OCI-LY3 (cell line): ENCODE measurements around the gene PATE4.

Experiments
- CTCF ChIP-seq: fragments of 200-600, 300-600 bp; sonication (generic); IDR thresholded peaks from 2 replicates; pipeline ENCODE4 v1.5.1; 2014; ENCODE audit warnings: antibody characterized with exemption, low read length, low read depth
- EZH2phosphoT487 ChIP-seq: fragments of 200-600 bp; shearing (Covaris generic); IDR thresholded peaks from 2 replicates; pipeline ENCODE4 v1.6.1; 2018; ENCODE audit warnings: antibody characterized with exemption, mixed run types, low read depth

DNA sequence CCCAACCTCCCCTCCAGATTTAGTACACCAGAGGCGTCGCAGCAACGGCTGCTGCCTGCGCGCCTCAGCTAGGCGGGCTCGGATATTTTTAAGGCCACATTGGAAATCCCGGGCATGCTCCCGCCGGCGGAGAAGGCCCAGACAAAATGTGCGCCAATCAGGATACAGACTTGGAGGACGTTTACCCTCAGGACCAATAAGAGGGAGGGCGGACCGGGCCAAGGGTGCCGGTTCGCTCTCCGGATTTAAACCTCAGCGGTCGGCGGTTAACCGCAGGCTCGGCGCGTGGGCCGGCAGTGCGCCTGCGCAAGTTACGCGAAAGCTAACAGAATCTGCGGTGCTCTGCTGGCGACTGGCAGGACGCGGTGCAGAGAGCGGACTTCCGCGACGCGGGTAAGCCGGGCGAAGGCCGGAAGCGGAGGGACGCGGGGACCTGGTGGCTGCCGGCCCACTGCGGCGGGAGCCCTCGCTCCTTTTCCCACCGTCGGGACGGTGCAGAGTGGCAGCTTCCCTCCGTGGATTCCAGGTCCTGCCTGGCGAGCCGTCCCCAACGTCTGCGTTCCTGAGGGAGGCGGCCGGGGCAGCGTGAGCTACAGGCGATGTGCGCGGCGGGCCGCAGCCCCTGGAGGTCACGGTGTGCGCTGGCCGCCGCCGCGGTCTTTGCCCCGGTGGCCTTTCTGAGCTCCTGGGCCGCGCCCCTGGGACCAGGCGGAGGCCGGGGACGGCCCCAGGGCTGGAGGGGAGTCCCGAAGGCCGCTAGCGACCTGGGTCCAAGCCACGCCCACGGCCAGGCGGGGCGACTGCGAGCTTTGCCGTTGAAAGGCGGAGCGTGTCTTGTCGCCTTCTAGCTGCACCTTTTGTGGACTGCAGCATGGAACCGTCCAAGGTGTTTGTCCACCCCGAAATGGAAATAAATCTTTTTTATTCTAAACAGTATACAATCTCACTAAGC lies 54.5 kb downstream of the PATE4 start, which contains the start of gene HYLS1:
- TF ChIP-seq CTCF (peak; percentile 38), EZH2phosphoT487 (no peak)
